Transverse colon (tissue), 4 donors: ENCODE results near the gene APOLD1.

Experiments used
- POLR2AphosphoS5 ChIP-seq, 3 donors: sonication (generic); formaldehyde crosslinking; IDR thresholded peaks; one replicate each; pipeline ENCODE4 v1.6.1; 2016; ENCODE audit warnings: antibody characterized with exemption in 3 of 3
- TF ChIP-seq, protein P1 (sequence below), 5 experiments: fragments of 200-600 bp in 3 of 5; fragments of 450-650 bp in 2 of 5; sonication (generic) in 3 of 5; IDR thresholded peaks; 1 replicate in 2 of 5; 2 replicates in 3 of 5; pipeline ENCODE4 v1.5.1; 2016 to 2017; ENCODE audit warnings: antibody characterized with exemption in 5 of 5, inconsistent platforms in 3 of 5, mild to moderate bottlenecking in 2 of 5, moderate library complexity in 1 of 5

DNA sequence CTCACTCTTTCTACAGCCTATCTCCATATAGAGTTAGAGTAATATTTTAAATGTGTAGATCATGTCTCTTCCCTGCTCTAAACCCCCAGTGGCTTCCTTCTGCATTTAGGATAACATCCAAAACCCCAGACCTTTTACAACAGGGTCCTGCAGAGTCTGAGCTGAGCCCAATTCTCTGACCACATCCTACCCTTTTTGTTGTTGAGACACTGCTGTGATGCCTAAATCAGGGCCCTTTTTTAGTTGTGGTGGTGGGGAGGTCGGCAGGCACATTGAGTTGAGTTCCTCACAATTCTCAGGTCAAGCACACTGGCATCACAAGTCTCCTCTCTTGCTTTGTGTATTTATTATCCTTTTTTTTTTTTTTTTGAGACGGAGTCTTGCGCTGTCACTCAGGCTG is 25.9 kb downstream of the APOLD1 start:
- TF ChIP-seq, protein P1, sequence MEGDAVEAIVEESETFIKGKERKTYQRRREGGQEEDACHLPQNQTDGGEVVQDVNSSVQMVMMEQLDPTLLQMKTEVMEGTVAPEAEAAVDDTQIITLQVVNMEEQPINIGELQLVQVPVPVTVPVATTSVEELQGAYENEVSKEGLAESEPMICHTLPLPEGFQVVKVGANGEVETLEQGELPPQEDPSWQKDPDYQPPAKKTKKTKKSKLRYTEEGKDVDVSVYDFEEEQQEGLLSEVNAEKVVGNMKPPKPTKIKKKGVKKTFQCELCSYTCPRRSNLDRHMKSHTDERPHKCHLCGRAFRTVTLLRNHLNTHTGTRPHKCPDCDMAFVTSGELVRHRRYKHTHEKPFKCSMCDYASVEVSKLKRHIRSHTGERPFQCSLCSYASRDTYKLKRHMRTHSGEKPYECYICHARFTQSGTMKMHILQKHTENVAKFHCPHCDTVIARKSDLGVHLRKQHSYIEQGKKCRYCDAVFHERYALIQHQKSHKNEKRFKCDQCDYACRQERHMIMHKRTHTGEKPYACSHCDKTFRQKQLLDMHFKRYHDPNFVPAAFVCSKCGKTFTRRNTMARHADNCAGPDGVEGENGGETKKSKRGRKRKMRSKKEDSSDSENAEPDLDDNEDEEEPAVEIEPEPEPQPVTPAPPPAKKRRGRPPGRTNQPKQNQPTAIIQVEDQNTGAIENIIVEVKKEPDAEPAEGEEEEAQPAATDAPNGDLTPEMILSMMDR (IDR thresholded peaks at IDR 0.05) = no peak
- TF ChIP-seq POLR2AphosphoS5 (IDR thresholded peaks at IDR 0.05) = no peak
